GM23338 (cell line): Measurements from ENCODE around the gene PNPLA7.

Source experiments
- CREB1 ChIP-seq: fragments of 250-450 bp; sonication (Bioruptor Pico); IDR thresholded peaks from 2 replicates; pipeline ENCODE4 v1.5.0; 2020; ENCODE audit warnings: low read depth, mild to moderate bottlenecking, moderate library complexity
- EZH2 ChIP-seq: fragments of 200-600 bp; sonication (generic); IDR thresholded peaks from one replicate; pipeline ENCODE4 v1.8.0; 2017; ENCODE audit warnings: antibody characterized with exemption, mild to moderate bottlenecking, low read depth; ENCODE audit not compliant: unreplicated experiment
- EZH2phosphoT487 ChIP-seq: fragments of 200-600 bp; sonication (generic); IDR thresholded peaks from one replicate; pipeline ENCODE4 v1.8.1; 2018; ENCODE audit warnings: antibody characterized with exemption; ENCODE audit not compliant: unreplicated experiment
- JUNB ChIP-seq: IDR thresholded peaks from one replicate; pipeline ENCODE4 v1.6.1; 2016; ENCODE audit warnings: antibody characterized with exemption; ENCODE audit not compliant: unreplicated experiment
- POLR2AphosphoS5 ChIP-seq: IDR thresholded peaks from 2 replicates; pipeline ENCODE4 v1.6.1; 2016; ENCODE audit warnings: antibody characterized with exemption, low read depth
- STAT1 ChIP-seq: IDR thresholded peaks from one replicate; pipeline ENCODE4 v1.6.1; 2016; ENCODE audit warnings: antibody characterized with exemption; ENCODE audit not compliant: unreplicated experiment
- ZNF114 ChIP-seq: fragments of 250-450 bp; sonication (Bioruptor Pico); IDR thresholded peaks from 2 replicates; pipeline ENCODE4 v1.5.0; 2020; ENCODE audit warnings: mild to moderate bottlenecking, moderate library complexity
- ZNF331 ChIP-seq: fragments of 250-450 bp; sonication (Bioruptor Pico); IDR thresholded peaks from 2 replicates; pipeline ENCODE4 v1.5.0; 2020; ENCODE audit warnings: low read depth, mild to moderate bottlenecking, moderate library complexity
- TF ChIP-seq, protein P1 (sequence below), 2 experiments: fragments of 200-600 bp in 1 of 2; sonication (generic) in 1 of 2; conservative IDR thresholded peaks; 2 replicates each; pipeline versions ENCODE4 v1.5.1 to v1.6.1; 2016 to 2017; ENCODE audit warnings: antibody characterized with exemption in 2 of 2, low read depth in 2 of 2, mild to moderate bottlenecking in 2 of 2, moderate library complexity in 1 of 2
- TF ChIP-seq, protein P2 (sequence below): fragments of 250-450 bp; sonication (Bioruptor Pico); IDR thresholded peaks from 2 replicates; pipeline ENCODE4 v1.5.0; 2020; ENCODE audit warnings: mild to moderate bottlenecking, moderate library complexity
- TF ChIP-seq, protein P3 (sequence below): IDR thresholded peaks from one replicate; pipeline ENCODE4 v1.6.1; 2018; ENCODE audit warnings: antibody characterized with exemption; ENCODE audit not compliant: unreplicated experiment
- TF ChIP-seq, protein P4 (sequence below): IDR thresholded peaks from 2 replicates; pipeline ENCODE4 v1.6.1; 2016; ENCODE audit warnings: antibody characterized with exemption

DNA sequence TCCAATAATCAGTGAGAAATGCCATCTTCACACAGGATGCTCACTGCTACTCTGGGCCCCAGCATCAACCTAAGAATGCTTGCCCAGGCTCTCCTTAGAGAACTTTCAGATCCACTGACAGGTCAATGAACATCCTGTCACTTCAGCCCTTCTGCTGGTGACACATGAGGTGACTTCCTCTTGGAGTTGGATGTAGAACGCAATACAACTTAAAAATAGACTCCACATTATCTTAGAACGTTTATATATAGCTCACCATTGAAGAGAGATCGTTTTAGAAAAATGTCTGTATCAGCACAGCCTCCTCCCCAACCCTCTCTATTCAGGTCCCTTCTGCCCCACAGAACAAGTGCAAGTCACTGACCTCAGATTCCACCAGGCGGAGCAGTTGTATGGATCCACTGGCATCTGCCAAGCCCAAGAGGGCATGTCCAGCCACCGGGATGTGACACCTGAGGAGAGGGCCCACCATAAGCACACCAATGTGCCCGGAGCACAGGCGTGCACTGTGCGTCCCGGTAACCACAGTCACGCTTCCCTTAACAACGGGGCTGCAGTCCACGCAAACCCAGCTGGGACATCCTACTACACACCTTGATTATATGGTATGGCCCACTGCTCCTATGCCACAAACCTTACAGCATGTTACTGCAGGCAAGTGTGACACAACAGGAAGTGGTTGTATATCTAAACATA lies 25.7 kb upstream of the PNPLA7 start:
- TF ChIP-seq, protein P1, sequence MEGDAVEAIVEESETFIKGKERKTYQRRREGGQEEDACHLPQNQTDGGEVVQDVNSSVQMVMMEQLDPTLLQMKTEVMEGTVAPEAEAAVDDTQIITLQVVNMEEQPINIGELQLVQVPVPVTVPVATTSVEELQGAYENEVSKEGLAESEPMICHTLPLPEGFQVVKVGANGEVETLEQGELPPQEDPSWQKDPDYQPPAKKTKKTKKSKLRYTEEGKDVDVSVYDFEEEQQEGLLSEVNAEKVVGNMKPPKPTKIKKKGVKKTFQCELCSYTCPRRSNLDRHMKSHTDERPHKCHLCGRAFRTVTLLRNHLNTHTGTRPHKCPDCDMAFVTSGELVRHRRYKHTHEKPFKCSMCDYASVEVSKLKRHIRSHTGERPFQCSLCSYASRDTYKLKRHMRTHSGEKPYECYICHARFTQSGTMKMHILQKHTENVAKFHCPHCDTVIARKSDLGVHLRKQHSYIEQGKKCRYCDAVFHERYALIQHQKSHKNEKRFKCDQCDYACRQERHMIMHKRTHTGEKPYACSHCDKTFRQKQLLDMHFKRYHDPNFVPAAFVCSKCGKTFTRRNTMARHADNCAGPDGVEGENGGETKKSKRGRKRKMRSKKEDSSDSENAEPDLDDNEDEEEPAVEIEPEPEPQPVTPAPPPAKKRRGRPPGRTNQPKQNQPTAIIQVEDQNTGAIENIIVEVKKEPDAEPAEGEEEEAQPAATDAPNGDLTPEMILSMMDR (conservative IDR thresholded peaks at IDR 0.05; ENCODE audit: low read depth in 2 of 2) = no peak; a peak in 1 of 4 replicates
- no peak for TF ChIP-seq EZH2phosphoT487
- TF ChIP-seq ZNF114 (CRISPR knock-in tag) = no peak
- TF ChIP-seq JUNB = no peak
- TF ChIP-seq, protein P2, sequence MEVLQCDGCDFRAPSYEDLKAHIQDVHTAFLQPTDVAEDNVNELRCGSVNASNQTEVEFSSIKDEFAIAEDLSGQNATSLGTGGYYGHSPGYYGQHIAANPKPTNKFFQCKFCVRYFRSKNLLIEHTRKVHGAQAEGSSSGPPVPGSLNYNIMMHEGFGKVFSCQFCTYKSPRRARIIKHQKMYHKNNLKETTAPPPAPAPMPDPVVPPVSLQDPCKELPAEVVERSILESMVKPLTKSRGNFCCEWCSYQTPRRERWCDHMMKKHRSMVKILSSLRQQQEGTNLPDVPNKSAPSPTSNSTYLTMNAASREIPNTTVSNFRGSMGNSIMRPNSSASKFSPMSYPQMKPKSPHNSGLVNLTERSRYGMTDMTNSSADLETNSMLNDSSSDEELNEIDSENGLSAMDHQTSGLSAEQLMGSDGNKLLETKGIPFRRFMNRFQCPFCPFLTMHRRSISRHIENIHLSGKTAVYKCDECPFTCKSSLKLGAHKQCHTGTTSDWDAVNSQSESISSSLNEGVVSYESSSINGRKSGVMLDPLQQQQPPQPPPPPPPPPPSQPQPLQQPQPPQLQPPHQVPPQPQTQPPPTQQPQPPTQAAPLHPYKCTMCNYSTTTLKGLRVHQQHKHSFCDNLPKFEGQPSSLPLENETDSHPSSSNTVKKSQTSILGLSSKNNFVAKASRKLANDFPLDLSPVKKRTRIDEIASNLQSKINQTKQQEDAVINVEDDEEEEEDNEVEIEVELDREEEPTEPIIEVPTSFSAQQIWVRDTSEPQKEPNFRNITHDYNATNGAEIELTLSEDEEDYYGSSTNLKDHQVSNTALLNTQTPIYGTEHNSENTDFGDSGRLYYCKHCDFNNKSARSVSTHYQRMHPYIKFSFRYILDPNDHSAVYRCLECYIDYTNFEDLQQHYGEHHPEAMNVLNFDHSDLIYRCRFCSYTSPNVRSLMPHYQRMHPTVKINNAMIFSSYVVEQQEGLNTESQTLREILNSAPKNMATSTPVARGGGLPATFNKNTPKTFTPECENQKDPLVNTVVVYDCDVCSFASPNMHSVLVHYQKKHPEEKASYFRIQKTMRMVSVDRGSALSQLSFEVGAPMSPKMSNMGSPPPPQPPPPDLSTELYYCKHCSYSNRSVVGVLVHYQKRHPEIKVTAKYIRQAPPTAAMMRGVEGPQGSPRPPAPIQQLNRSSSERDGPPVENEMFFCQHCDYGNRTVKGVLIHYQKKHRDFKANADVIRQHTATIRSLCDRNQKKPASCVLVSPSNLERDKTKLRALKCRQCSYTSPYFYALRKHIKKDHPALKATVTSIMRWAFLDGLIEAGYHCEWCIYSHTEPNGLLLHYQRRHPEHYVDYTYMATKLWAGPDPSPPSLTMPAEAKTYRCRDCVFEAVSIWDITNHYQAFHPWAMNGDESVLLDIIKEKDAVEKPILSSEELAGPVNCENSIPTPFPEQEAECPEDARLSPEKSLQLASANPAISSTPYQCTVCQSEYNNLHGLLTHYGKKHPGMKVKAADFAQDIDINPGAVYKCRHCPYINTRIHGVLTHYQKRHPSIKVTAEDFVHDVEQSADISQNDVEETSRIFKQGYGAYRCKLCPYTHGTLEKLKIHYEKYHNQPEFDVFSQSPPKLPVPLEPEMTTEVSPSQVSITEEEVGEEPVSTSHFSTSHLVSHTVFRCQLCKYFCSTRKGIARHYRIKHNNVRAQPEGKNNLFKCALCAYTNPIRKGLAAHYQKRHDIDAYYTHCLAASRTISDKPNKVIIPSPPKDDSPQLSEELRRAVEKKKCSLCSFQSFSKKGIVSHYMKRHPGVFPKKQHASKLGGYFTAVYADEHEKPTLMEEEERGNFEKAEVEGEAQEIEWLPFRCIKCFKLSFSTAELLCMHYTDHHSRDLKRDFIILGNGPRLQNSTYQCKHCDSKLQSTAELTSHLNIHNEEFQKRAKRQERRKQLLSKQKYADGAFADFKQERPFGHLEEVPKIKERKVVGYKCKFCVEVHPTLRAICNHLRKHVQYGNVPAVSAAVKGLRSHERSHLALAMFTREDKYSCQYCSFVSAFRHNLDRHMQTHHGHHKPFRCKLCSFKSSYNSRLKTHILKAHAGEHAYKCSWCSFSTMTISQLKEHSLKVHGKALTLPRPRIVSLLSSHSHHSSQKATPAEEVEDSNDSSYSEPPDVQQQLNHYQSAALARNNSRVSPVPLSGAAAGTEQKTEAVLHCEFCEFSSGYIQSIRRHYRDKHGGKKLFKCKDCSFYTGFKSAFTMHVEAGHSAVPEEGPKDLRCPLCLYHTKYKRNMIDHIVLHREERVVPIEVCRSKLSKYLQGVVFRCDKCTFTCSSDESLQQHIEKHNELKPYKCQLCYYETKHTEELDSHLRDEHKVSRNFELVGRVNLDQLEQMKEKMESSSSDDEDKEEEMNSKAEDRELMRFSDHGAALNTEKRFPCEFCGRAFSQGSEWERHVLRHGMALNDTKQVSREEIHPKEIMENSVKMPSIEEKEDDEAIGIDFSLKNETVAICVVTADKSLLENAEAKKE (CRISPR knock-in tag) = no peak
- no peak for TF ChIP-seq POLR2AphosphoS5
- TF ChIP-seq, protein P3, sequence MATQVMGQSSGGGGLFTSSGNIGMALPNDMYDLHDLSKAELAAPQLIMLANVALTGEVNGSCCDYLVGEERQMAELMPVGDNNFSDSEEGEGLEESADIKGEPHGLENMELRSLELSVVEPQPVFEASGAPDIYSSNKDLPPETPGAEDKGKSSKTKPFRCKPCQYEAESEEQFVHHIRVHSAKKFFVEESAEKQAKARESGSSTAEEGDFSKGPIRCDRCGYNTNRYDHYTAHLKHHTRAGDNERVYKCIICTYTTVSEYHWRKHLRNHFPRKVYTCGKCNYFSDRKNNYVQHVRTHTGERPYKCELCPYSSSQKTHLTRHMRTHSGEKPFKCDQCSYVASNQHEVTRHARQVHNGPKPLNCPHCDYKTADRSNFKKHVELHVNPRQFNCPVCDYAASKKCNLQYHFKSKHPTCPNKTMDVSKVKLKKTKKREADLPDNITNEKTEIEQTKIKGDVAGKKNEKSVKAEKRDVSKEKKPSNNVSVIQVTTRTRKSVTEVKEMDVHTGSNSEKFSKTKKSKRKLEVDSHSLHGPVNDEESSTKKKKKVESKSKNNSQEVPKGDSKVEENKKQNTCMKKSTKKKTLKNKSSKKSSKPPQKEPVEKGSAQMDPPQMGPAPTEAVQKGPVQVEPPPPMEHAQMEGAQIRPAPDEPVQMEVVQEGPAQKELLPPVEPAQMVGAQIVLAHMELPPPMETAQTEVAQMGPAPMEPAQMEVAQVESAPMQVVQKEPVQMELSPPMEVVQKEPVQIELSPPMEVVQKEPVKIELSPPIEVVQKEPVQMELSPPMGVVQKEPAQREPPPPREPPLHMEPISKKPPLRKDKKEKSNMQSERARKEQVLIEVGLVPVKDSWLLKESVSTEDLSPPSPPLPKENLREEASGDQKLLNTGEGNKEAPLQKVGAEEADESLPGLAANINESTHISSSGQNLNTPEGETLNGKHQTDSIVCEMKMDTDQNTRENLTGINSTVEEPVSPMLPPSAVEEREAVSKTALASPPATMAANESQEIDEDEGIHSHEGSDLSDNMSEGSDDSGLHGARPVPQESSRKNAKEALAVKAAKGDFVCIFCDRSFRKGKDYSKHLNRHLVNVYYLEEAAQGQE = no peak
- no peak for TF ChIP-seq EZH2
- TF ChIP-seq ZNF331 (CRISPR knock-in tag) = no peak
- TF ChIP-seq, protein P4, sequence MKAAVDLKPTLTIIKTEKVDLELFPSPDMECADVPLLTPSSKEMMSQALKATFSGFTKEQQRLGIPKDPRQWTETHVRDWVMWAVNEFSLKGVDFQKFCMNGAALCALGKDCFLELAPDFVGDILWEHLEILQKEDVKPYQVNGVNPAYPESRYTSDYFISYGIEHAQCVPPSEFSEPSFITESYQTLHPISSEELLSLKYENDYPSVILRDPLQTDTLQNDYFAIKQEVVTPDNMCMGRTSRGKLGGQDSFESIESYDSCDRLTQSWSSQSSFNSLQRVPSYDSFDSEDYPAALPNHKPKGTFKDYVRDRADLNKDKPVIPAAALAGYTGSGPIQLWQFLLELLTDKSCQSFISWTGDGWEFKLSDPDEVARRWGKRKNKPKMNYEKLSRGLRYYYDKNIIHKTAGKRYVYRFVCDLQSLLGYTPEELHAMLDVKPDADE = no peak
- no peak for TF ChIP-seq CREB1 (CRISPR knock-in tag)
- TF ChIP-seq STAT1 = no peak
